HG03135 (cell line): ENCODE data around the gene SCN4B.

Source experiments
- ATAC-seq: cut with Tn5 transposase; IDR thresholded peaks from one replicate; pipeline ENCODE4 v1.9.1; 2021; ENCODE audit warnings: mild to moderate bottlenecking, moderate library complexity; ENCODE audit not compliant: unreplicated experiment

SCN4B gene

DNA sequence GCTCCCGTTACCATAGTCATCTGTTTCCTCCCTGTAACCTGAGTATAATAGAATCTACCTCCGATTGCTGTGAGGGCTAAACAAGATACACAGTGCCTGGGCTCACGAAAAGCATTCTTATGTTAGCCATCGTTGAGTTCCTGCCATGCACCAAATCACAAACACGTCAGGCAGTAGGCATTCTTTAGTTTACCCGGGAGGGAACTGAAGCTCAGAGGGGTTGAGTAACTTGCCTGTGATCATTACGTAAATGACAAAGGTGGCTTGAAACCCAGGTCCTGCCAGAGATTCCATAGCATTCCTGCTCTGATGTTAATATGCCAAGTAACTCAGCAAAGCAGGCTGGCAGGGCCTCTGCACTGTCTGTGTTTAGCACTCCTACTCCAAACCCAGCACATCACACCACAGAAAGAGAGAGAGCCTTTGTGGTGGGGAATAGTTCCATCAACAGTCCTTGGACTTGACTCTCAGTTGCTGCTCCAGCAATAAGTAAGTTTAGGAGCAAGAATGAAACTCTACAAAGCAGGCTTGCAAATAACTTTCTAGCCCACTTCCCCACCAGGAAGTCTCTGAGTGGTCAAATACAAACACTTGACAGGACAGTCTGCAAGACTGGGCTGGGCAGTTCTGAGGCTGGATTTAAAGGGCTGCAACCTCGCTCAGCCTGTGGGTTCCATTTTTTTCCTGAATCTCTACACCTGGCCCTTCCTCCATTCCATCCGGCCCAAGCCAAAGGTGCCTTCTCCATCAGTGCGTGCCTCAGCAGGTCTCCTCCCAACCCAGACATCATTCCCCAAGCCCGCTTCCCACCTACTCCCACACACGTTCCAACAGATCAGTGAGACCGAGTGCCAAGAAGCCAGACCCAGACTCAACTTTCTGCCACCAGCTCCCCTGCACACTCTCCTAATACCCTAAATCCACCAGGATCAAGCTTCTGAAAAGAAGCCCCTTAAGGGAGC, 22.7 kb upstream of the SCN4B start:
- ATAC-seq: no peak

DNA sequence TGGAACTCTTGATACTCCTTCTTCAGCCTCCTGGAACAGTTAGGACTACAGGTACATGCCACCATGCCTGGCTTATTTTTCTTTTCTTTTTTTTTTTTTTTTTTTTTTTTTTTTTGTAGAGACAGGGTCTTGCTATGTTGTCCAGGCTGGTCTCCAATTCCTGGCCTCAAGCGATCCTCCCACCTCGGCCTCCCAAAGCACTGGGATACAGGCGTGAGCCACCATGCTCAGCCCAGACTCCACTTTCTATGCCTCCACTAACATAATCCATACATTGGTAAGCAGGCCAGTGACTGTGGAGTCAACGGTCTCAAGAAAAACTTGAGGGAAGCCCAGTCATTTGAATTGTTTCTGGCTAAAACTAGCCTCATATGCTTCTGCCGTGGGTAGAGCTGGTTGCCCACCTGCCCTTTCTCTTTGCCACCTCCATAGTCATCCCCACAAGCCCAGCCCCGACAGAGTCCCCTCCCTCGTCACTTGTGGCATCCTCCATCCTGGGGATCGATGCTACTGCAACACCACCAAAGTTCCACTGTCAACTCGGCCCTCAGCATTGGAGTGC, 21.5 kb upstream of the SCN4B start:
- no peak for ATAC-seq

DNA sequence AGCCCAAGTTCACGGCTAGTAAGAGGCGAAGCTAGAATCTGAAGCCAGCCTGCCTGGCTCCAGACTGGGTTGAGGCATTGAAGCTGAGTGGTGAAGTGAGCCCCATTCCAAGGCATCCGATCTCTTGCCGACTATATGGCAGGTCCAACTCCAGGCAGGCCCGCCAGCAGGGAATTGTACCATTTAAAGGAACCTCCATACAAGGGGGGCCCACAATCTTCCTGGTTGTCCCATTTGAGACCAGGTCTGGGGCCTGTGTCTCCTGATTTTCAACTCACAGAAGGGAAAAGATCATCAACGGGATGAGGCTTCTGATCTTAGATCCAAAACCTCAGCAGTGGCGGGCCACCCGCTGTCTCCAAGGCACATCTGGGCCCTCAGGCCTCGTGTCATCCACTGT, 19.7 kb upstream of the SCN4B start:
- ATAC-seq: no peak

DNA sequence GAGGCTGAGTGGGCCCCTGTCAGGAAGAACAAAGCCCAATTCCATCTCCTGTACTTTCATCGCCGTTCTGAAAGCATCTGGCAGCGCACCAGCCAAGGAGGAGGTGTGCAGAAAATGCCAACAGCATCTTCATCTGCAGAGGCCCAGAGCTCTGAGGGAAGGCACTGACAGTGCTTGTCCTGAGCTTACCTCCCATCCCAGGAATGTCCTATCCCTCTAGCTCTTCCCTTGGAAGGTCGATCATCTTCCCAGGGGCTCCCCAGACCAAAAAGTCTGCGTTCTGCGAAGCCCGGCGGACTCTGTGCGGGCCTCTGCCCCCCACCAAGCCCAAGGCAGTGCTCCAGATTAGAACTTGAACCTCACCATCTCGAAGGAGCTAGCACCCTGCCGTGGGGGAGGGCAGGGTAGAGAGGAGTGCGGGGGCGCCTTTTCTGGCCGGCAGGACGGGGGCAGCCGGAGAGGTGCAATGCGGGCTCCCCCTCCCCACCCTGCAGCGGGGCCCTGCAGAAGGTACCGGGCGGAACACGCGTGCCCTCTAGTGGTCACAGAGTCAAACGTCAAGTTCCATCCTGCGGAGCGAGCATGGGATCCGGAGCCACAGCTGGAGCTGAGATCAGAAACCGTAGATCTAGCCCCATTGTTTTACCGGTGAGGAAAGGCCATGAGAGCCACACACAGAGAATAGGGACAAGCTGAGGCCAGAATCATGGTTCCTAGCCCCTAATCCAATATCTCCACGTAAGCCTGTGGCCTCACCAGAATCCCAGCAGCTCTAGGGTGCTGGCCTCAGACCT, 18.8 kb upstream of the SCN4B start:
- no peak for ATAC-seq

DNA sequence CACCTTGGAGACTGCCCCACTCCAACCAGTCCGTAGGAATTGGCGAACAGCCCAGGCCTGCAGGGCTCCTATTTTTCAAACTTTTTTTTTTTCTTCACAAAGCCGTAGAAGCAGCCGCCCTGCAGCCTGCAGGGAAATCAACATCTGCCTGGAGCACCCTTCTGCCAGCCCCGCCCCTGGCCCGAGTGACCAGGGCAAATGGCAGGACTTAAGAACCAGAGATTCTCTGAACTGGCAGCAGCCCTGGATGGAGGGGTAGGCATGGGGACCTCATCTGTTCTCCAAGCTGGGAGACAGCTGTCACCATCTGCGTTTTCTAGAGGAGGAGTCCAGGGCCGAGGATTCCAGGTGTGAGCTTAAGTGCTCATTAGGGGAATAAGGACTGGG, 18.3 kb upstream of the SCN4B start:
- ATAC-seq: no peak

DNA sequence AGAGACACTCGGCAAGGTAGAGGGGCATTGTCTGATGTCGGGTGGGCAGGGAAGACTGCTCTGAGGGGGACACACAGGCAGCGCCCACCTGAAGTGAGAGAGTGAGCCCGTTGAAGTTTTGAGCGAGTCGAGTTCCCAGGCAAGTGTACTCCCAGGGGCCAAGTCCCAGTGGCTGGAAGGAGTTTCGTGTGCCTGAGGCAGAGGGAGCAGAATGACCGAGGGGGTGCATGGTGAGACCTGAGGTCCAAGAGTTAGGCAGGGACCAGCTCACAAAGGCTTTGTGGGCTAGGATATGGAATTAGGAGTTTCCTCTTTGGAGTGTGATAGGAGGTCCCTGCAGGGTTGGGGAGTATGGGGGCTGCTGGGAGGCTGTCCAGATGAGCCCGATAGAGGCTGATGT, 17.6 kb upstream of the SCN4B start:
- ATAC-seq: no peak

DNA sequence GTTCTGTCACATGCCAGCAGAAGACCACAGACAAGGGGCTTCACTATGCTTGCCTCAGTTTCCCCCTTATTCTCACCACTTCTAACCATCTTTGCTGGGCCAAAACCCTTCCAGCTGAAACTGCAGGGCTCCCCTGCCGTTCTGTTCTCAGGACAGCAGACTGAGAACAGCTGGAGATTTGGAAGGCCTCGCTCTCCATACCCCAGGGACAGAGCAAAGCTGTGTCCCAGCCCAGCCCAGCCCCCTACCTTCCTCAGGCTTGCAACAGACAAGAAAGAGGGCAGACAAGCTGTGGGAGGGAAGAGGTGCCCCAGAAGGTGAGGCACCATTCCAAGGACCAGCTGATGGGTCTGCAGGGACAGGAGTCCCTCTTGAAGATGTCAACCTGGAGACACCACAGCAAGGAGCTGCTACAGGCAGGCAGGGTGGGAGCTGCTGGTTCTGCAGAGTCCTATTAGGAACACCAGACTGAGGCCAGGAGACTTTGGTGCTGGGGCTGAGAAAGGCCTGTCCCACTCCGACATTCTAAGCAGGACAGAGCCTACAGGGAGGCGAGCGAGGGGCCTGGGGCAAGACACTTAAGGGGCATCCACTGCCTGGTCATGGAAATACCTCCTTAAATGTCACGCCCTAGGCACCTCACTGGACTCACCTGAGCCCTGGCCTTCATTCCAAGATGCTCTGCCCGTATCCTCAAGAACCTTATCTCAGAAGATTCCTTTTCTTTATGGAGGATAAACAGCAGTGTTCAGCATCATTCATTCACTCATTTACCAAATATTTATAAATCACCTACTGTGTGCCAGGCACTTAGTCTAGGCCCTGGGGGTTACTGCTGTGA, 16.9 kb upstream of the SCN4B start:
- no peak for ATAC-seq

DNA sequence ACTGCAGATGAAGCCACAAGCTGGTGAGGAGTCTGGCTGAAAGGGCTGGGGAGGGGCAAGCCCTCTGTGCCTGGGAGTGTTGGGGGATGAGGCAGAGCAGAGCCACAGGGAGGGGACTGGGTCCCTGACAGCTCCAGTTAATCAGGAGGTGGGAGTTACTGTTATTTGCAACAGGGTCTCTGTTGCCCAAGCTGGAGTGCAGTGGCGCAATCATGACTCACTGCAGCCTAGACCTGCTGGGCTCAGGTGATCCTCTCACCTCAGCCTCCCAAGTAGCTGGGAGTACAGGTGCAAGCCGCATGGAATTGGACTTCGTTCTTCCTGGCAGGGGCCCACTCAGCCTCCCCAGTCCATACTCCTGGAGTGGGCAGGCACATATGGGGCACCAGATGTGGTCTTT, 16.1 kb upstream of the SCN4B start:
- no peak for ATAC-seq

DNA sequence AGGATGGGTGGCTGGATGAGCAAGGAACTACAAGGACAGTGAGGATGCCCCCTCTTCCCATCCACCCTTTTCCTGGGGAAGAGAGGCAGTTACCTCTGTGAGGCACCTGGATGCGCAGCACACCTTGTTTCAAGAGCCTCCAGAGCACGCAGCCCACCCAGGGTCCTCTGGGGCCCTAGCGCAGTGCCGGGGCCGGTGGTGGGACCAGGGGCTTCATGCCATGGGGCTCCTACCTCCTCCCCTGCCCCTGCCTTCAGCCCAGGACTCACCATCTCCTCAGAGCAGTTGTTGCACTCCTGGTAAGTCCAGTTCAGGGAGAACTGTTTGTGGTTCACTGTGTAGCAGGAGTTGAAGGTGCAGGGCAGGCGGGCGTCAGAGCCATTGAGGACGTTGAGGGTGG, 15.7 kb upstream of the SCN4B start:
- no peak for ATAC-seq

DNA sequence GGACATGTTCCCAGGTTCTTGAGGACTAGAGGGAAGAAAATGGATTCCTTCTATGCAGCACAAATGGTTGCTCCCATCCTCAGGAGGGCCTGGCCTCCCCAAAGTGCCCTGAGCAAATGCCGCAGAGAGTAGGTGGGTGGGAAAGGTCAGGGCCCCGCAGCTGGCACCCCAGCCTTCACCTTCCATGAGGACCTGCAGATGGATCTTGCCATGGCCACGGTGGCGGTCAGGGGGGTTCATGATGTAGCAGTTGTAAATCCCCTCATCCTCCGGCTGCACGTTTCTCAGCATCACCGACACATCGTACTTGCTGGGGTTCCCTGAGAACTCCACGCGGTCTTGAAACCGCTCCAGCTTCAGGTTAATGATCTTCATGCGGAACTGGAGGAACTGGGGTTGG, 15.3 kb upstream of the SCN4B start:
- no peak for ATAC-seq

DNA sequence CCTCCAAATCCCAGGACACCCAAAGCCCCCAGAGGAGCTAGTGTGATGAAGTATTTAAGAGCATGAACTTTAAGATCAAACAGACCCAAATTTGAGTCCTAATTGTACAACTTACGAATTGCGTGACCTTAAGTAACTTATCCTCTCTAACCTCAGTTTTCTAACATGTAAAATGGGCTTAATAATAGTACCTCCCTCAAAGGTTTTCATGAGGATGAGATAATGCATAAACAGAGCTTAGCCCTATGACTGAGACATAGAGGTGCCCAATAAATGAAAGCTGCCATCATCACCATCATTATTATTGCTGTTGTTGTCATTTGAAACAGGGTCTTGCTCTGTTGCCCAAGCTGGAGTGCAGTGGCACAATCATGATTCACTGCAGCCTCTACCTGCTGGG, 14.6 kb upstream of the SCN4B start:
- ATAC-seq: no peak

DNA sequence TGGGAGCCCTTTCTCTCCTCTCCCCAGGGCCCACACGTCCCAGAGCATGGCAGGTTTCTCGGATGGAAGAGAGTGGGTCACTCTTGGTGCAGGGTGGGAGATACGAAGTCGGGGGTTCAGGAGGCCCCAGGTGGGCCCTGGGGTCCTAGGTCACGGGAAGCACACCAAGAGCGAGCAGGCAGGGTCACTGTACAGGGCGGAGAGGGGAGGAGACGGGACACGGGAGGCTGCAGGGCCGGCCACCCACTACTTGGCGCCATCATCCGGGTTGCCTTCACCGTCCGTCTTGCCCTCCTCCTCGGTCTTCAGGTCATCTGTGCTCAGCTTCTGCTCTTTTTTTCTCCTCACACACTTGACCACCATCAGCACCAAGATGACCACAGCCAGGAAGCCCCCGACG, 14.0 kb upstream of the SCN4B start:
- no peak for ATAC-seq

DNA sequence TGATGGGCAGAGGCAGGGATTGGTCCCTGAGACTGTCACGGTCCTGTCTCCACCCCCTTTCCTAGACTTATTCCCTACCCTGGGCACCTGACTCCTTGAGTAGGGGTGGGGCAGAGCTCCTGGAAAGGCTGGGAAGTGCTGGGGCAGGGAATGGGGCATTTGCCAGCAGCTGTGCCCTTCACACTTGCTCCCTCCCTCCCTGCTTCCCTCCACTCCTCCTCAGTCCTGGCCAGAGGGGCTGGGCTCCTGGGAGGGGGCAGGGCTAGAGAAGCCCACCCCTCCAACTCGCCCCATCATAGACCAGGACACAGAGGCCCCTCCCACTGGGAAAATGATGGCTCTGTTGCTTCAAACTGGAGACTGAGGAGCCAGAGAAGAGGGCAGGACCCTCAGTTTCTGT, 12.3 kb upstream of the SCN4B start:
- no peak for ATAC-seq

DNA sequence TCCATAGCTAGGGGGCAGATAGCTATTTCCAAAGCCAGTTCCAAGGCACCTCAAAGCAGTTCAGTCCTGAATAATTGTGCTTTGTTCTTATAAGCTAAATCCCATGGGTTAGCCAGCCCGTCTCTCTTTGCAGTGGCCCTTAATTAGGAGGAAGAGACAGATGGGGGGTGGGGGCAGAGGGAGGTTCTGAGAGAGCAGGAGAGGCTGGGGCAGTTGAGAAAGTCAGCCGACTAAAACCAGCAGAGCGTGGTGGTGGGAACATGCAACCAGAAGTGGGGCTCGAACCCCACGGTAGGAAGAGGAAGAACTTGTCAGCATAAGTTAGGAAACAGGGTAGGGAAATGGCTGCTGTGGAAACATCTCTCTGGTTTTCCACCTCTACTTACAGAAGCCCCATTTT, 10.9 kb upstream of the SCN4B start:
- no peak for ATAC-seq

DNA sequence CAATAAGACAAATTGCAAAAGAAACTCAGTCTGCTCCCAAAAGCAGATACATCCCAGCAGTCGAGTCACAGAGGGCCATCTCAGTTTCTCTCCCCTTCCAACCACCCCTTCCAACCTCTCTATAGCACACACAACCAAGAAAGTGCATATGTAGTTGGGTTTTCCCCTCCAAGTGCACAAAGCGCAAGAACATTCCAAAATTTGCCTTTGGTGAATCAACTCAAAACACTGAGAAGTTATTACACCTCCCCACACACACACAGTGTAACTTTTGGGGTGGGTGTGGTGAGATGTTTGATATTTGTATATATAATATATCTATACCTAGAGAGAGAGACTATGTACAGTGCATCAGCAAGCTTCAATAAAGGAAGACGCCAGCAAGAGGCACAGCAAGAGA, 10.2 kb upstream of the SCN4B start:
- no peak for ATAC-seq

DNA sequence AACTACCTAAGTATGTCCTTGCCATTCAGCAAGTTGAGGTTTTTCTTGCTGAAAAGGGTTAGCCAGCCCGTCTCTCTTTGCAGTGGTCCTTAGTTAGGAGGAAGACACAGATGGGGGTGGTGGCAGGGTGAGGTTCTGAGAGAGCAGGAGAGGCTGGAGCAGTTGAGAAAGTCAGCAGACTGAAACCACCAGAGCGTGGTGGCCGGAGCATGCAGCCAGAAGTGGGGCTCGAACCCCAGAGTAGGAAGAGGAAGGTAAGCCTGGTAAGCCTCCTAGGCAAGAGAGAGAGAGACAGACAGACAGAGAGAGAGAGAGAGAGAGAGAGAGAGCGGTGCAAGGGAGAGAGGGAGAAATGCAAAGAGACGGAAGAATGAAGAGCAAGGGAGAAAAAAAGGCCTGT, 9.2 kb upstream of the SCN4B start:
- no peak for ATAC-seq

DNA sequence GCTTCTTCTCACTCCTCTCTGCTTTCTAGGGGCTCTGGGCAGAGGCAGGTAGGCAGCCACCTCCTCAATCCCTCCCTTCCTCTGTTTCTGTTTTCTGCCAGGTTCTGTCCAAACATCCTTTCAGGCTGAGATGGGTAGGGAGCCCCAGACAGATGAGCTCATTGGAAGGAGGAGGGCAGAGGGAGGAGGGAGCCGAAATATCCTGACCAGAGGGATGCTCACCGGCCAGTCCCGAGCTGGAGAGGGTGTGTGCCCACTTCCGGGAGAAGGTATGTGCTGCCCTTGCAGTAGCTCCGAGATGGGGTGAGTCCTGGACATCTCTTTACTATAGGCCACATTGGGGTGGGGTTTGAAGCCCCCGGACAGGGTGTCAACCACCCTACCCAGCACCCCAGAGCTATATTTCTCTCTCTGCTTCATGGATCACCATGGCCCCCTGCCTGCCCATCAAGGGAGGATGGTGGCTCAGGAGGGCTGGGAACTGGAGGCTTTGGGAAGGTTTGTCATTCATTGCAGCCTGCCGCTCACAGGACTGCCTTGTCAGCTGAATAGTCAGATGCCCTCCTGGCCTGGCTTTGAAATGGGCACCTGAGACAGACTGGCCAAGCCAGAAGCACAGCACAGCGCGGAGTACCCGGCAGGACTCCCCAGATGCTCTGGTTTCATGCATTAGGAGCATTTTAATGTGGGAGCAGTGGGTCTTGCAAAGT, 4.7 kb upstream of the SCN4B start:
- no peak for ATAC-seq

DNA sequence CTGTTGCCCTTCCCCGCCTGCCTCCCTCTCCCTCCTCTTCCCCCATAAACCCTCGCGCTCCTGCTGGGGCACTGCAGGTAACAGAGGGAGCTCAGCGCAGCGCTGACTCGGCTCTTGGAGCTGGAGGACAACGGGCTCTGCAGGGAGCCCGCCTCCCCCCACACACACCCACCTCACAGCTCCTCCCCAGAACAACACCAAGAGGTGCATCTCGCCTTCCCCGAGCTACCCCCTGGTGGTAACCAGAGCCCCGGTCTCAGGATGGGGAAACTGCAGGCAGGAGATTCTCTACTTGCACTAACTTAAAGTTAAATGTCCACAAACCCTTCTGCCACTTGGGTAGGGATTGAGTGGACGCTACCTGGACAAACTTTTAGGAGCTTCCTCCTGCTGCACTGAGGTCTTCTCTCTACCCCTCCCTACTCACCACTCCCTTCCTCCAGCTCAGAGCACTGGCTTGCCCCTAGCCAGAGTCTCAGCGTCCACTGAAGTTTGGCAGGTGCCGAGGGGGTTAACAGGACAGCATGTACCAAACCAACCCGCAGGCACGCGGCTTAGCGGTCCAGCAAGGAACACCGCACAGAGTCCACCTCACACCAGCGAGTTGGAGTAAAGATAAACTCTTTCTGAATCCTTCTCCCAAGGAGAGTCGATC, 4.0 kb upstream of the SCN4B start:
- no peak for ATAC-seq

DNA sequence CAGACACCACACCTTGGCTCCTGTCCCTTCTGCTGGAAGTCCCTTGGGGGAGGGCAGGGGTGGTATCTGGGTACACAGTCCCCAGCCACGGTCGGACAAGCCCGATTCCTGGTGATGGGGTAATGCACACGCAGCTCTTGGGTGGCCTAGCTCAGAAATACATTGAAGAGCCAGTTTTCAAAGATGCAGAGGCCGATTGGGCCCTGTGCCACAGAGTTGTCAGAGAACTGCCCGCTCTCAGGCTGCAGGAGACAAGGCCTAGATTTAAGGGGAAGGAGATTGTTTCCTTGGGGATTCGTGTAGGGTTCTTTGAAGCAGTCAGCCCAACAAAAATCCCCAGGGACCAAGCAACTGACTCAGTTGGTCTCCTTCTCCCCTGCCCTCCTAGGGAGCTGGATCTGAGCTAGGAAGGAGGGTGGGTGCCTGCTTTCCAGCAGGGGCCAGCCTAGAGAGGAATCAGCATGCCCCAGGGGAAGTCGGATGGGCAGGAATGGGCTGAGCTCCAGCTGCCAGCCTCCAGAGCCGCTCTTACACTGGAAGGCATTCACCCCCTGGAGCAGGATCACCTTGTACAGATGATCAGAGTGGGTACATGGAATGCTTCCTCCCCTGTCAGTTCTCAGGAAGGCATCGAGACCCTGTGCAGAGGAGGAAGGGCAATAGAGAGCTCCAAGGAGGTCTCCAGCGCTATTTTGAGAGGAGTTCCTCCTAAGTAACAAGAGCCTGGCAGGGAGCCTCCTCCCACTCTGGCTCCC, 3.3 kb upstream of the SCN4B start:
- ATAC-seq: no peak
